Tibial nerve (tissue), 3 donors: ENCODE data around the gene PDCD6IP.
"Not testable (repeated sequence)": the region's sequence is repeated elsewhere in the genome, so short reads cannot be mapped to it uniquely, and the experiment has no call there.

ENCODE experiments used
- CTCF ChIP-seq, 5 experiments: fragments of 200-600 bp in 3 of 5; fragments of 450-650 bp in 2 of 5; sonication (generic) in 3 of 5; IDR thresholded peaks; one replicate each; pipeline ENCODE4 v1.5.1; 2016 to 2019; ENCODE audit warnings: antibody characterized with exemption in 5 of 5, mild to moderate bottlenecking in 3 of 5, moderate library complexity in 2 of 5
- POLR2A ChIP-seq, 2 donors: fragments of 450-650 bp; IDR thresholded peaks; one replicate each; pipeline ENCODE4 v1.6.1; 2017; ENCODE audit warnings: antibody characterized with exemption in 2 of 2, mild to moderate bottlenecking in 2 of 2, moderate library complexity in 2 of 2

- not testable (repeated sequence) for TF ChIP-seq POLR2A, CTCF (IDR thresholded peaks at IDR 0.05)
Observed at GRCh38 chr3:33837182-33837581, 38.8 kb downstream of the PDCD6IP start.
